ENCODE results near the gene ABI3. TPM values are rescaled to one million over a fixed set of nuclear protein-coding genes. Genes with fewer than 3 reads are reported as not detected.

Gene ABI3
- total RNA-seq, 1 donor from 2014 or later: 11.0 TPM

DNA sequence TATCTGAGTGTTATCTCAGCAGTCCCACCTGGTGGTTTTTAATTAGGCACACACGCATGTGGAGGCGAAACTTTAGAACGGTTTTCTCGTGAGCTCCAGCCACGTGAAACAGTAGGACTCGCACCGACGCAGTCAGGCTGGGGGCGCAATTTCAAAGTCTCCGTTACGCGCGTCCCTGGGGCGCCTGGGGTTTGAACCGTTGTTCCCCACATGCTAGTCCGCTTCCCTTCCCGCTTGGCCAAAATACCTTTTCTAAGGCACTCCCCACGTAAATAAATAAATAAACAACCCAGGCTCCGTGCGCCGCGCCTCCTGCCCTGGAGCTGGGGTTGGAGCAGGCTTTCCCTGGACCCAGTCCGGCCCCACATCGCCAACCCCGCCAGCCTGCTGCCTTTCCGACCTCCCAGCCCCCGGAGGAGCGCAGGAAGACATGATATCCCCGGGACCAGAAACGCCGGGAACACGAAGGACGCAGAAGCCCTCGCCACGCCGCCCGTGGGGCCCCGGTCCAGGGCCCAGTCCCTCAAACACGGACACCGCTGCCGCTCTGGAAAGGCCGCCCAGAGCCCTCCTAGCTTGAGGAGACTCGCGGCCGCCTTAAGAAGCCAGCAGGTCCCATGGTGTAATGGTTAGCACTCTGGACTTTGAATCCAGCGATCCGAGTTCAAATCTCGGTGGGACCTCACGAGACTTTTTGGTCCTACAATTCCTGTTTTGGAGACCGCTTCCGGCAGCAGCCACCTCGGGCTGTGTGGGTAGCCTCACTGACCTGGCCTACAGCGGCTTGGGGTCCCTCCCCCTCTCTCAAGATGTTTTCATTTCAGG is 18.4 kb upstream of the ABI3 start:
- H3K36me3 ChIP-seq: no peaks in the 10 kb centered on the region
- H3K9me3 ChIP-seq: no peaks in the 10 kb centered on the region
- intact Hi-C loops (cut with DNase I): no loop called here
- H3K4me3 ChIP-seq: peak overlapping the region; percentile 61 to 63
- peak overlapping the region; percentile 96 for H3K27ac ChIP-seq
- DNase-seq (ENCODE audit: extremely low spot score in 2 of 2): peak in 1 of 2 donors; percentile 97
- TF ChIP-seq POLR2A (IDR thresholded peaks at IDR 0.05) (peak in 1 of 2 donors; percentile 3), POLR2AphosphoS5 (IDR thresholded peaks at IDR 0.05; ENCODE audit: insufficient read depth in 1 of 2, low read depth in 1 of 2) (peak in 1 of 2 donors; percentile 2), CTCF (IDR thresholded peaks at IDR 0.05) (peak in 1 of 3 experiments; percentile 28)
- peaks cover 8% of the 10 kb centered on the region for H3K4me1 ChIP-seq
- no peaks in the 10 kb centered on the region for H3K27me3 ChIP-seq

DNA sequence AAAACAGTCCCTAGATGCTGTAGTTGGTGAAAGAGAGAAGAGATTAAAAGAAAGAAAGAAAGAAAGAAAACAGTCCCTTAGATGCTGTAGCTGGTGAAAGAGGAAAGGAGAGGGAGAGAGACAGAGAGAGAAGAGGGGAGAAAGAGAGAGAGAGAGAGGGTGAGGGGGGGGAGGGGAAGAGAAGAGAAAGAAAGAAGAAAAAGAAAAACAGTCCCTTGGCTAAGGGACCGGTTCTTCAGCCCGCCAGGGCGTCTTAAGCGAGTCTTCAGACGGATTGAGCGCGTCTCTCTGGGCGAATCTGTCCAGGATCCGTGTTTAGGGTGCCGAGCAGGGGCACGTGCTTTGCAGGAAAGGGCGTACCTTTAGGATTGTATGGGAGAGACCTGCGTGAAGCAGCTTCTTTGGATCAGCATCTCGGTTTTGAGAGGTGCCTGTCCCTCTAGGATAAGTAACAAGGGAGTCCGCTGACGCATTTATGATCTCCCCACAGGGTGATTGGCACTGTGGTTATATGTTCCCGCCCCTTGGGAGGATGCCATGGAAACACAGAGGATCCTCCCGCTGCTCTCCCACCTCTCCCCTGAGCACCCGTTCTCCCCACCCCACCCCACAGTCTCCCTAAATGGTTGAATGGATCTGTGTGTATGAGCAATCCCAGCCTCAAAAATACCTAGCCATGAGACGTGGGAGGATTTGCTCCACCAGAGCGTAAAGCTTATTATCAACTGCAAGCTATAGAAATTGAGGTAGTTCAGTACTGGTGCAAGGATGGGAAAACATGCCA is 16.8 kb upstream of the ABI3 start:
- TF ChIP-seq POLR2A (IDR thresholded peaks at IDR 0.05) (peak in 1 of 2 donors; percentile 32), POLR2AphosphoS5 (IDR thresholded peaks at IDR 0.05; ENCODE audit: insufficient read depth in 1 of 2, low read depth in 1 of 2) (no peak)
- intact Hi-C loops (cut with DNase I): no loop called here
- H3K27ac ChIP-seq: peak overlapping the region; percentile 96

GRCh38 chr17:49194297-49194607 is 16.3 kb upstream of the ABI3 start:
- peak overlapping the region; percentile 96 for H3K27ac ChIP-seq
- H3K36me3 ChIP-seq: no peaks in the 10 kb centered on the region
- no peak overlapping the region for H3K4me3 ChIP-seq
- peaks cover 8% of the 10 kb centered on the region for H3K4me1 ChIP-seq
- intact Hi-C loops (cut with DNase I): no loop called here
- H3K27me3 ChIP-seq: no peaks in the 10 kb centered on the region
- H3K9me3 ChIP-seq: no peaks in the 10 kb centered on the region
- DNase-seq (ENCODE audit: extremely low spot score in 2 of 2): no peak
- no peak for TF ChIP-seq CTCF (IDR thresholded peaks at IDR 0.05)
- no peak for TF ChIP-seq POLR2AphosphoS5 (IDR thresholded peaks at IDR 0.05; ENCODE audit: insufficient read depth in 1 of 2, low read depth in 1 of 2)
- no peak for TF ChIP-seq POLR2A (IDR thresholded peaks at IDR 0.05)

More for the DNA sequence above, 16.8 kb upstream of the ABI3 start:
- peak overlapping the region; percentile 61 to 63 for H3K4me3 ChIP-seq
- no peaks in the 10 kb centered on the region for H3K27me3 ChIP-seq
- peaks cover 8% of the 10 kb centered on the region for H3K4me1 ChIP-seq
- H3K36me3 ChIP-seq: no peaks in the 10 kb centered on the region
- no peaks in the 10 kb centered on the region for H3K9me3 ChIP-seq
- DNase-seq (ENCODE audit: extremely low spot score in 2 of 2): no peak

DNA sequence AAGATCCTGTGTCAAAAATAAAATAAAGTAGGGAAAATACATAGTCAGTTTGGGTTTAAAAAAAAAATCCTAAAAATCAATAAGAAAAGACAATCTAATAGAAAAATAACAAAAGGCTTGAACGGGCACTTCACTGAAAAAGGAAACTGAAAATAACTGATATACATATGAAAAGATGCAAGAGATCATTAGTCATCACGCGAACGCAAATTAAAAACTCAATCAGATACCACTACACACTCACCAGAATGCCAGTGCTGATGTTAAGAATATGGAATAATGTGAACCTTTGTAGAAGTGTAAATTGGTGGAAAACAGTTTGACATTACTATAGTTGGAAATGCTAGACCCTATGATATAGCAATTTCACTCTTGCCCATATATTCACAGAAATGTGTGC is 14.8 kb upstream of the ABI3 start:
- intact Hi-C loops (cut with DNase I): no loop called here
- Histone ChIP-seq H3K4me3 (no peak overlapping the region), H3K9me3 (no peaks in the 10 kb centered on the region), H3K27me3 (no peaks in the 10 kb centered on the region), H3K27ac (no peak overlapping the region), H3K4me1 (peaks cover 8% of the 10 kb centered on the region), H3K36me3 (no peaks in the 10 kb centered on the region)
- no peak for TF ChIP-seq POLR2A (IDR thresholded peaks at IDR 0.05)
- no peak for TF ChIP-seq POLR2AphosphoS5 (IDR thresholded peaks at IDR 0.05; ENCODE audit: insufficient read depth in 1 of 2, low read depth in 1 of 2)
- TF ChIP-seq CTCF (IDR thresholded peaks at IDR 0.05): no peak
- DNase-seq (ENCODE audit: extremely low spot score in 2 of 2): no peak

DNA sequence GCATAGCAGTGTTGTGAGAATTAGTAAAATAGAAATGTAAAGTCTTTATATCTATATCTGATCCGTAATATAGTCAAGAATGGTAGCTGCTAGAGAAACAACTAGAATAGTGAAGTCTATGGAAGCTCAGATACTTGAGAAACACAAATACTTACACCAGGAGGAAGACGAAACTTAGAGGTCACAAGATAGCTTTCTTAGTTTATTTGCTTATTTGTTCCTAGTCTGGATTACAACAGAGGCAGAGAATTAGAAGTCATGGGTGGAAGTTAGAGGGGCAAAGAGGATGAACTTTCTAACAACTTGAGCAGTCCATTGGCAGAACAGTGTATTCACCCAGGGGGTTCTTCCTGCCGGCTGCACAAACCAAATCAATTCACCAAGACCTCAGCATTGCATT is 14.0 kb upstream of the ABI3 start:
- Histone ChIP-seq H3K27ac (no peak overlapping the region), H3K9me3 (no peaks in the 10 kb centered on the region), H3K4me3 (no peak overlapping the region), H3K27me3 (no peaks in the 10 kb centered on the region), H3K36me3 (no peaks in the 10 kb centered on the region), H3K4me1 (peaks cover 8% of the 10 kb centered on the region)
- TF ChIP-seq POLR2AphosphoS5 (IDR thresholded peaks at IDR 0.05; ENCODE audit: insufficient read depth in 1 of 2, low read depth in 1 of 2) (no peak), POLR2A (IDR thresholded peaks at IDR 0.05) (no peak), CTCF (IDR thresholded peaks at IDR 0.05) (no peak)
- DNase-seq (ENCODE audit: extremely low spot score in 2 of 2): no peak
- intact Hi-C loops (cut with DNase I): no loop called here
